Panc1 (cell line): ENCODE measurements around the gene TRIO. TPM values are rescaled to one million over a fixed set of nuclear protein-coding genes. Genes with fewer than 3 reads are reported as not detected.

Experiments used
- ATAC-seq: fragments of 200-7000 bp; cut with Tn5 transposase; 2 replicates; pipeline ENCODE4 v1.9.1; 2020; ENCODE audit warnings: mild to moderate bottlenecking, moderate library complexity
- BruUV-seq: library from RNA; stranded (reverse); fragments of 400-500 nt; replicated peaks from 2 replicates; lab custom pipeline; 2021; lab: Mats Ljungman, UMichigan
- CTCF ChIA-PET: fragments of 300-600 bp; sonication (Branson Sonifier 250); formaldehyde crosslinking; loops from one replicate; lab custom pipeline; 2022; ENCODE audit warnings: antibody characterized with exemption; lab: Charles Lee
- POLR2A ChIA-PET: fragments of 300-600 bp; sonication (Branson Sonifier 250); formaldehyde crosslinking; loops from one replicate; lab custom pipeline; 2022; ENCODE audit warnings: antibody characterized with exemption; lab: Charles Lee
- DNase-seq: peaks from one replicate; pipeline ENCODE4 v3.0.0-alpha.2; 2010; ENCODE audit warnings: low read depth, low spot score
- H3K27ac ChIP-seq: 2 replicates; pipeline ENCODE4 v1.5.1; 2011; ENCODE audit warnings: mild to moderate bottlenecking, low read length, inconsistent platforms
- H3K27me3 ChIP-seq: fragments of 200-500 bp; sonication (Bioruptor generic); 2 replicates; pipeline ENCODE4 v1.6.0; 2014; ENCODE audit warnings: low read length, inconsistent platforms; ENCODE audit not compliant: control insufficient read depth, insufficient read depth
- H3K36me3 ChIP-seq: fragments of 200-500 bp; sonication (Bioruptor generic); 2 replicates; pipeline ENCODE4 v1.5.1; 2014; ENCODE audit warnings: inconsistent platforms, mild to moderate bottlenecking, low read length, moderate library complexity; ENCODE audit not compliant: control insufficient read depth, insufficient read depth
- H3K4me1 ChIP-seq: 2 replicates; pipeline ENCODE4 v1.5.1; 2011; ENCODE audit warnings: inconsistent platforms, mild to moderate bottlenecking, low read length, moderate library complexity; ENCODE audit not compliant: control insufficient read depth, insufficient read depth
- H3K4me3 ChIP-seq, 2 experiments: 2 replicates each; pipeline ENCODE4 v1.5.1; 2011 to 2012; ENCODE audit warnings: low read depth in 2 of 2, low read length in 2 of 2, mild to moderate bottlenecking in 2 of 2, inconsistent platforms in 1 of 2, moderate library complexity in 1 of 2
- H3K9me3 ChIP-seq: fragments of 200-500 bp; sonication (Bioruptor generic); 2 replicates; pipeline ENCODE4 v1.5.1; 2014; ENCODE audit warnings: low read depth, mild to moderate bottlenecking, inconsistent platforms, low read length, moderate library complexity; ENCODE audit not compliant: control insufficient read depth, insufficient read depth
- POLR2AphosphoS5 ChIP-seq: IDR thresholded peaks from 2 replicates; pipeline ENCODE4 v1.6.1; 2012; ENCODE audit warnings: mild to moderate bottlenecking, low read depth, low read length, moderate library complexity
- SIN3A ChIP-seq: IDR thresholded peaks from 2 replicates; pipeline ENCODE4 v1.6.1; 2012; ENCODE audit warnings: low read depth, mild to moderate bottlenecking, low read length, moderate library complexity, borderline replicate concordance; ENCODE audit not compliant: insufficient read depth
- TCF7L2 ChIP-seq: IDR thresholded peaks from 2 replicates; pipeline ENCODE4 v1.6.1; 2011; ENCODE audit warnings: mild to moderate bottlenecking, low read depth, low read length, inconsistent platforms
- in situ Hi-C: cut with HindIII; loops from 2 replicates; pipeline ENCODE4 v1.10.0; 2016; ENCODE audit warnings: low sequenced_read_pairs, low pct_unique_long_range_greater_than_20kb
- intact Hi-C: fragments of 100-400 bp; cut with micrococcal nuclease; formaldehyde crosslinking; loops from one replicate; pipeline ENCODE4 v1.10.0; 2022; ENCODE audit not compliant: unreplicated experiment
- total RNA-seq: library from RNA; stranded (reverse); gene quantifications from one replicate; pipeline ENCODE4 v1.2.1, GENCODE V29; 2021; ENCODE audit not compliant: unreplicated experiment
- TF ChIP-seq, protein P1 (sequence below): fragments of 450-650 bp; IDR thresholded peaks from 2 replicates; pipeline ENCODE4 v1.5.1; 2017; ENCODE audit warnings: mild to moderate bottlenecking
- TF ChIP-seq, protein P2 (sequence below), 2 experiments: IDR thresholded peaks; 2 replicates each; pipeline ENCODE4 v1.6.1; 2011 to 2012; ENCODE audit warnings: low read depth in 2 of 2, control low read depth in 1 of 2, low read length in 1 of 2, mild to moderate bottlenecking in 1 of 2, moderate library complexity in 1 of 2; ENCODE audit not compliant: insufficient read depth in 1 of 2

The TRIO gene
- total RNA-seq, 1 experiment from 2014 or later: 349 TPM

DNA sequence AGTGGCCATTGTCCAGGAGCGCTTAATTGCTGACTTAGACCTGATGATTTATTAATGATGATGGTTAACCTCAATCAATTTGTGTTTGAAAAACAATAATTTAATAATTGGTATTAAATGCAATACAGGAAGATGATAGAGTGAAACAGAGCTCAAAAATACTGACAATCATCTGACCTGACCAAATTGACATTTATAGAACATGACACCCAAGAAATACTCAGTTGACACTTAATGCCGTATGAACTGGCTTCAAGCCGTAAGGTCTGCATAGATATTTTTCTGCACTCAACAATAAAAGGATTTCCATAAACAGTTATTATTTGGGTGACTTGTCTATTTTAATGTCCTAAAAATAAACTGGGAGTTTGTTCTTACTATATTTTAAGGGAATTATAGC, 159.2 kb downstream of the TRIO start:
- in situ Hi-C loops (no loop called here), intact Hi-C loops (no loop called here)
- Histone ChIP-seq H3K27ac (no peak overlapping the region), H3K4me3 (no peak overlapping the region), H3K27me3 (no peaks in the 10 kb centered on the region), H3K9me3 (no peaks in the 10 kb centered on the region), H3K36me3 (peaks cover 36% of the 10 kb centered on the region), H3K4me1 (peaks cover 25% of the 10 kb centered on the region)
- BruUV-seq: no TSS peak
- ChIA-PET CTCF (no interaction called here), POLR2A (no interaction called here)
- no peak for ATAC-seq
- no peak for DNase-seq
- no peak for TF ChIP-seq TCF7L2
- TF ChIP-seq, protein P1, sequence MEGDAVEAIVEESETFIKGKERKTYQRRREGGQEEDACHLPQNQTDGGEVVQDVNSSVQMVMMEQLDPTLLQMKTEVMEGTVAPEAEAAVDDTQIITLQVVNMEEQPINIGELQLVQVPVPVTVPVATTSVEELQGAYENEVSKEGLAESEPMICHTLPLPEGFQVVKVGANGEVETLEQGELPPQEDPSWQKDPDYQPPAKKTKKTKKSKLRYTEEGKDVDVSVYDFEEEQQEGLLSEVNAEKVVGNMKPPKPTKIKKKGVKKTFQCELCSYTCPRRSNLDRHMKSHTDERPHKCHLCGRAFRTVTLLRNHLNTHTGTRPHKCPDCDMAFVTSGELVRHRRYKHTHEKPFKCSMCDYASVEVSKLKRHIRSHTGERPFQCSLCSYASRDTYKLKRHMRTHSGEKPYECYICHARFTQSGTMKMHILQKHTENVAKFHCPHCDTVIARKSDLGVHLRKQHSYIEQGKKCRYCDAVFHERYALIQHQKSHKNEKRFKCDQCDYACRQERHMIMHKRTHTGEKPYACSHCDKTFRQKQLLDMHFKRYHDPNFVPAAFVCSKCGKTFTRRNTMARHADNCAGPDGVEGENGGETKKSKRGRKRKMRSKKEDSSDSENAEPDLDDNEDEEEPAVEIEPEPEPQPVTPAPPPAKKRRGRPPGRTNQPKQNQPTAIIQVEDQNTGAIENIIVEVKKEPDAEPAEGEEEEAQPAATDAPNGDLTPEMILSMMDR: no peak
- TF ChIP-seq, protein P2, sequence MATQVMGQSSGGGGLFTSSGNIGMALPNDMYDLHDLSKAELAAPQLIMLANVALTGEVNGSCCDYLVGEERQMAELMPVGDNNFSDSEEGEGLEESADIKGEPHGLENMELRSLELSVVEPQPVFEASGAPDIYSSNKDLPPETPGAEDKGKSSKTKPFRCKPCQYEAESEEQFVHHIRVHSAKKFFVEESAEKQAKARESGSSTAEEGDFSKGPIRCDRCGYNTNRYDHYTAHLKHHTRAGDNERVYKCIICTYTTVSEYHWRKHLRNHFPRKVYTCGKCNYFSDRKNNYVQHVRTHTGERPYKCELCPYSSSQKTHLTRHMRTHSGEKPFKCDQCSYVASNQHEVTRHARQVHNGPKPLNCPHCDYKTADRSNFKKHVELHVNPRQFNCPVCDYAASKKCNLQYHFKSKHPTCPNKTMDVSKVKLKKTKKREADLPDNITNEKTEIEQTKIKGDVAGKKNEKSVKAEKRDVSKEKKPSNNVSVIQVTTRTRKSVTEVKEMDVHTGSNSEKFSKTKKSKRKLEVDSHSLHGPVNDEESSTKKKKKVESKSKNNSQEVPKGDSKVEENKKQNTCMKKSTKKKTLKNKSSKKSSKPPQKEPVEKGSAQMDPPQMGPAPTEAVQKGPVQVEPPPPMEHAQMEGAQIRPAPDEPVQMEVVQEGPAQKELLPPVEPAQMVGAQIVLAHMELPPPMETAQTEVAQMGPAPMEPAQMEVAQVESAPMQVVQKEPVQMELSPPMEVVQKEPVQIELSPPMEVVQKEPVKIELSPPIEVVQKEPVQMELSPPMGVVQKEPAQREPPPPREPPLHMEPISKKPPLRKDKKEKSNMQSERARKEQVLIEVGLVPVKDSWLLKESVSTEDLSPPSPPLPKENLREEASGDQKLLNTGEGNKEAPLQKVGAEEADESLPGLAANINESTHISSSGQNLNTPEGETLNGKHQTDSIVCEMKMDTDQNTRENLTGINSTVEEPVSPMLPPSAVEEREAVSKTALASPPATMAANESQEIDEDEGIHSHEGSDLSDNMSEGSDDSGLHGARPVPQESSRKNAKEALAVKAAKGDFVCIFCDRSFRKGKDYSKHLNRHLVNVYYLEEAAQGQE (IDR thresholded peaks at IDR 0.05; ENCODE audit: insufficient read depth in 1 of 2, low read depth in 2 of 2, low read length in 1 of 2): no peak
- no peak for TF ChIP-seq SIN3A
- no peak for TF ChIP-seq POLR2AphosphoS5

DNA sequence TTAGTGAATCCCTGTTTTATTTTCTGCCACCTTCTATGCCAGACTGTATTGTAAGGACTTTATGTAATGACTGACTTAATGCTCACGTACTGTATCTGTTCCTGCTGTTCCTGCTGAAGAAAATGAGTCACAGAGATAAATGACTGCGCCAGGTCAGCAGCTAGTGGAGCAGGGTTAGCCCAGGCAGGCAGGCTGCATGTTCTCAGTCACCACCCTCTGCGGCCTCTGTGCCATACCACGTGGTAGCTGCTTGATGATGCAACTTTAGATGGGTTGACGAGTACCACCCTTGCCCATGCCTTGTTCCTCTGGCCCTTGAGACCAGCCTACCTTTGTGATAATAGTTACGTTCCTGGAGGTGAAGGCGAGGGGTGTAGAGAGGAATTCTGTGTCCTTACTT, 161.9 kb downstream of the TRIO start:
- Histone ChIP-seq H3K4me3 (no peak overlapping the region), H3K36me3 (peaks cover 41% of the 10 kb centered on the region), H3K9me3 (no peaks in the 10 kb centered on the region), H3K27ac (peak overlapping the region; percentile 74), H3K4me1 (peaks cover 25% of the 10 kb centered on the region), H3K27me3 (no peaks in the 10 kb centered on the region)
- POLR2A ChIA-PET: interaction anchor here (0.6 kb wide), 1 partner anchor 25 kb away, joined by 10 read pairs; no protein-coding TSS in a partner anchor
- DNase-seq (peak; percentile 93), ATAC-seq (peak; percentile 84)
- CTCF ChIA-PET: no interaction called here
- BruUV-seq: no TSS peak
- TF ChIP-seq, protein P1: no peak
- no peak for TF ChIP-seq TCF7L2
- TF ChIP-seq SIN3A: no peak
- no peak for TF ChIP-seq POLR2AphosphoS5
- TF ChIP-seq, protein P2 (IDR thresholded peaks at IDR 0.05; ENCODE audit: insufficient read depth in 1 of 2, low read depth in 2 of 2, low read length in 1 of 2): no peak
- in situ Hi-C loops (no loop called here), intact Hi-C loops (no loop called here)
